Measurements from ENCODE around the gene DDX59.

DNA sequence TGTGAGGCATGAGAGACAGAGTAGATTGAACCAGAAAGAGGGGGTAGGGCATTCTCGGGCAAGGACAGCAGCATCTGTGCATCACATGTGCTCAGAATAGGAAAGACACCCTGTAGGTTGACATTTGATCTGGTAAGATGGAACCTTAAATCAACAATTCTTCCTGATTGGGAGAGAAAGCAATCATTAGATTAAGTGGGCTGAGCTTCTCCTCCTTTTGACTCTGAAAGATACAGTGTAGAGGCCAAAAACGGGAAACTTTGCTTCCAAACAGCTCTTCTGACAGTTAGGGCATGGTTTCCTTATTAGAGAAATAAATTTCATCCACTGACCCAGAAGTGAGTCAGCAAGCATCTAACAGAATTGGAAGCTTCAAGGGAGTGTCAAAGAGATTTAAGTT is 58.9 kb downstream of the DDX59 start:
- TF ChIP-seq, protein P1, sequence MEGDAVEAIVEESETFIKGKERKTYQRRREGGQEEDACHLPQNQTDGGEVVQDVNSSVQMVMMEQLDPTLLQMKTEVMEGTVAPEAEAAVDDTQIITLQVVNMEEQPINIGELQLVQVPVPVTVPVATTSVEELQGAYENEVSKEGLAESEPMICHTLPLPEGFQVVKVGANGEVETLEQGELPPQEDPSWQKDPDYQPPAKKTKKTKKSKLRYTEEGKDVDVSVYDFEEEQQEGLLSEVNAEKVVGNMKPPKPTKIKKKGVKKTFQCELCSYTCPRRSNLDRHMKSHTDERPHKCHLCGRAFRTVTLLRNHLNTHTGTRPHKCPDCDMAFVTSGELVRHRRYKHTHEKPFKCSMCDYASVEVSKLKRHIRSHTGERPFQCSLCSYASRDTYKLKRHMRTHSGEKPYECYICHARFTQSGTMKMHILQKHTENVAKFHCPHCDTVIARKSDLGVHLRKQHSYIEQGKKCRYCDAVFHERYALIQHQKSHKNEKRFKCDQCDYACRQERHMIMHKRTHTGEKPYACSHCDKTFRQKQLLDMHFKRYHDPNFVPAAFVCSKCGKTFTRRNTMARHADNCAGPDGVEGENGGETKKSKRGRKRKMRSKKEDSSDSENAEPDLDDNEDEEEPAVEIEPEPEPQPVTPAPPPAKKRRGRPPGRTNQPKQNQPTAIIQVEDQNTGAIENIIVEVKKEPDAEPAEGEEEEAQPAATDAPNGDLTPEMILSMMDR (conservative IDR thresholded peaks at IDR 0.05; ENCODE audit: low read depth, low read length), result no peak
- TF ChIP-seq EZH2phosphoT487 (IDR thresholded peaks at IDR 0.05; ENCODE audit: borderline replicate concordance, low read length) (no peak), EZH2 (IDR thresholded peaks at IDR 0.05; ENCODE audit: low read length, unreplicated experiment) (no peak)

Data from PC-3 (cell line).